Activated naive CD4-positive, alpha-beta T cell treated with anti-CD3 and anti-CD28 coated beads, Interleukin-2, amount 50 U/mL, for 72 hours (primary cell): Measurements from ENCODE around the gene INSC. TPM values are rescaled to one million over a fixed set of nuclear protein-coding genes. Genes with fewer than 3 reads are reported as not detected.

Source experiments
- ATAC-seq, 2 donors: fragments of 150-1000 bp; cut with Tn5 transposase; 2 replicates each; pipeline ENCODE4 v1.10.0; 2021; ENCODE audit warnings: mild to moderate bottlenecking in 2 of 2, moderate library complexity in 2 of 2
- DNase-seq, 2 donors: peaks; one replicate each; pipeline ENCODE4 v3.0.0; 2021 to 2022; ENCODE audit warnings: low spot score in 2 of 2
- H3K27ac Mint-ChIP-seq, 2 donors: one replicate each; pipeline ENCODE4 v1.8.0; 2022; ENCODE audit warnings: mild to moderate bottlenecking in 2 of 2, mixed read lengths in 2 of 2
- H3K36me3 Mint-ChIP-seq, 2 donors: one replicate each; pipeline ENCODE4 v1.8.0; 2022; ENCODE audit warnings: mixed read lengths in 2 of 2
- H3K9me3 Mint-ChIP-seq, 2 donors: one replicate each; pipeline ENCODE4 v1.8.0; 2022; ENCODE audit warnings: mixed read lengths in 2 of 2
- total RNA-seq, 2 donors: library from RNA; stranded (reverse); gene quantifications; one replicate each; pipeline ENCODE4 v1.2.3, GENCODE V29; 2022

Gene INSC
- total RNA-seq, 2 donors from 2014 or later = 0.36 to 1.4 TPM

DNA sequence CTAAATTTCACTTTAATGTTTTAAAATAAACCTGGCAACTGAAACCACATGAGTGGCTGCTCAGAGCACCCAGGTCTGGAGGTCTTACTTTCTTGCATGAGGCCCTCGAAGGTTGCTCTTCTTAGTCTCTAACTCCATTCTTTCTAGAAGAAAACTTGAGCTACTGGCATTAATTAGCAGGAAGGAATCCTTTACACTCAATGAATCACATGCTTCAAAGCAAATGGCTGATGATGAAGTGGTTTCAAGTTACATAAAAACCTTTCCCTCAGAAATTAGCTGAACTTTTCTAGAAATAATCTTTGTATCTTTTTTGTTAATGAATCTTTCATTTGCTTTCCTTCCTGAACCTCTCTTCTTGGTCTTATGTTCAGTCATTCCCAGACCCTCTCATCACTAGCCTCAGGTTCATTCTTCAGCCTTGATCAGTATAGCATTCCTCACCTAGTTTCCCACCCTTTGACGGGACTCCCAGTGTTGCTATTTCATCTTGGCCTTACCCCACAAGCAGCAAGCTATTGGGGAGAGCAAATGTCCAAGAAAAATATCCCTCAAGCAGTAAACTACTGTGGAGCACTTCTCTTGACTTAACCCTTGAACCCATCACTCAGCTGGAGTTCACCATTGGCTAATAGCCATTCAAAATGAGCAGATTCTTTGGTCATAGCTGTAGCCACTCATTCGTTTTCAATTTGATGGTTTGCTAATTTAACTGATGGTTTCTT lies 75.1 kb downstream of the INSC start:
- Mint-ChIP-seq H3K9me3 (no peaks in the 10 kb centered on the region), H3K36me3 (no peaks in the 10 kb centered on the region), H3K27ac (no peak overlapping the region)
- DNase-seq = no peak
- ATAC-seq = no peak

DNA sequence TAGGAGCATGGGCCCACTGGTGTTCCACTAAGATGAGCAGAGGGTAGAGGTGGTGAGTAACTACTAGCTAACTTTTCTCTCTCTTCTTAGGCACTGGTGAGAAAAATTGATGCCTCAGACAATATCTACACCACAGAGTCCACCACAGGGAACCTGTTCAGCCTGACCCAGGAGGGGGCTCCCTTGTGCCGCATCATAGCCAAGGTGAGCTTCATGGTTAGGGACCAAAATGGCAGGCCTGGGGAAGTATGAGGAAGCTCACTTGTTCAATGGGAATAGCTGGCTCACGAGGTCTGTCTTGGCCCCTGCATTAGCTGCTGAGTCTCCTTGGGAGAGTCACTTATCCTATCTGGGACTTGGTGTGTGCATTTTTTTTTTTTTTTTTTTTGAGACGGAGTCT lies 75.9 kb downstream of the INSC start:
- DNase-seq (no peak), ATAC-seq (no peak)
- no peaks in the 10 kb centered on the region for H3K36me3 Mint-ChIP-seq
- no peaks in the 10 kb centered on the region for H3K9me3 Mint-ChIP-seq
- no peak overlapping the region for H3K27ac Mint-ChIP-seq

DNA sequence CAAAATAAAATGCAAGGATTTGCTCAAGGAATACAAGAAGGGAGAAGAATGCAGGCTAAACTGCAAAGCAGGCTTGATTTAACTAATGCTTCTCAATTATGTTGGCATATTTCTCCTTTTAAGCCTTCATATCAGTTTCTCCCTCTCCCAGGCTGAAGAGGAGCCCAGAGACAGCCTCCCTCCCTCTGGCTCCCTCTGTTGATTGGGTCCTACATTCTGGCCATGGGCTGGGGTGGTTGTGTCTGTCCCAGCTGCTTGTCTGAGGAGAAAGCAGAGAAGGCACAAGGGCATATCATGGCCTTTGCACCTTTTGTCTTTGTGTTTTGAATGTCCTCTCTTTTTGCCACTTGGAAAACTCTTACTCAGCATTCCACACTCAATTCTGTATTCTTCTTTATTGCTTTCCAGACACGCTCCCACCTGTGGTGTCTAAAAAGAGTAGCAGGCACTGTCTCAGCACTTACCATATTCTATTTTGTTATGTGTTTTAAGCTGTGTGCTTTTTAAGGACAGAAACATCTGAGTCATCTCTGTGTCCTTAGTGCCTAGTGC lies 77.4 kb downstream of the INSC start:
- DNase-seq (no peak), ATAC-seq (no peak)
- no peaks in the 10 kb centered on the region for H3K36me3 Mint-ChIP-seq
- H3K9me3 Mint-ChIP-seq = no peaks in the 10 kb centered on the region
- H3K27ac Mint-ChIP-seq = no peak overlapping the region

DNA sequence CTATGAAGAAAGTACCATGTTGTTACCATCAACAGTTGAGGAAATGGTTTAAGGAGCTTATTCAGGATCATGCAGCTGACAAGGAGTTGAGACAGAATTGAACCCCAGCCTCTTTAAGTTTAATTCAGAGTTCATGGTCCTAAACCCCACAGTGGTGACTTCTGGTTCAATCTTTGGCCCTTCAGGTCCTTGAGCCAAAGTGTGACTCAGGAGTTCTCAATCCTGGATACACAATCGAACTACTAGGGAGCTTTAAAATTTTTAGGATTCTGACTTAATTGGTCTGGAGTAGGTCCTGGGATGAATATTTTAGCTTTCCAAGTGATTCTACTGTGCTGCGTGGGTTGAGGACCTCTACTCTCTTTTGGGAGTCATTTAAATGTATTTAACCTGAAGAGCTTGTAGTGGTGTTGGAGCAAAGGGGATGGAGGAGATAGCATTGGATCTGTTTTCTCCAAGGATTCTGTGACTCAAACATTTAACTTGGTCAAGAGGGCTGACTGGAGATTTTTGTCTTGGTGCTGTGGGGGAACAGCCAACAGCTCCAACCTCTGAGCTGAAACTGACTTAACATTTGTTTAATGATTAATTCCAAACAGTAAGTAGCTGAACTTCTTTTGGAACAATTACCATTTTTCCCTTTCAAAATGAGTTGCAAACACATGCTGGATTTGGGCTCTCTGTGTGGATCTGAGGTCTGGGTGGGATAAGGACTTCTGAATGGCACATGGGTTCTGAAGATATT lies 80.1 kb downstream of the INSC start:
- no peaks in the 10 kb centered on the region for H3K36me3 Mint-ChIP-seq
- H3K27ac Mint-ChIP-seq = no peak overlapping the region
- no peaks in the 10 kb centered on the region for H3K9me3 Mint-ChIP-seq
- no peak for DNase-seq
- no peak for ATAC-seq

DNA sequence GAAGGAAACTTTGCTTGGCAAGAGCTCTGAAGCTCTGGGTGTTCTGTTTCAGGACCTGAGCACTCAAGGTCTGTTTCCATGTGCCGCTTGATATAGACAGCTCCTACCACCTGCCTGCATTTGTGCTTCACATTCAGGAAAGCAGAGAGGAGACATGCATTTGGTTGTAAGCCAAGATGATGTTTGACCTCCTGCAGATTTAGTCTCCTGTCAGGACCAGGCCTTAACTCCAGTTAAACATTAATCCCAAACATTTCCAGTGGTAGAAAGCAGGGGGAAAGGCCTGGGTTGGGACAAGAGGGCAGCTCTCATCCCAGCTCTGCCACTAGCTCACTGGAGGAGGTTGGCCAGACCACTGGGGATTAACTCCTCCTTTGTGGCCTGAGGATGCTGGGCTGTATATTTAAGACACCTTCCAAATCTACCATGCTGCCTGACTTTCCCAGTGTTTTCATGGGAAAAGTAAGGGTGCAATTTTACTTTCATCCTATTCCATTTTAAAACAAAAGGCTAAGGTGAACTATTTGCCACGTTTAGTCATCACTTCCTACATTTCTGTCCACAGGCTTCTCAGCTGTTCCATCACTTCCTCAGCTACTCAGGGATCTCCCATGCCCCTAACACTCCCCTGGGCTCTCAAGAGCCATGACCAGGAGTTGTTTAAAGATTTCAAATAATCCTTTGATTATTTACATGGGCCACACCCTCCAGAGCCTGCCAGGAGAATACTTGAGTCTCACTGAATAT lies 80.9 kb downstream of the INSC start:
- Mint-ChIP-seq H3K9me3 (no peaks in the 10 kb centered on the region), H3K27ac (peak overlapping the region in 1 of 2 donors; percentile 53), H3K36me3 (no peaks in the 10 kb centered on the region)
- ATAC-seq = no peak
- no peak for DNase-seq

DNA sequence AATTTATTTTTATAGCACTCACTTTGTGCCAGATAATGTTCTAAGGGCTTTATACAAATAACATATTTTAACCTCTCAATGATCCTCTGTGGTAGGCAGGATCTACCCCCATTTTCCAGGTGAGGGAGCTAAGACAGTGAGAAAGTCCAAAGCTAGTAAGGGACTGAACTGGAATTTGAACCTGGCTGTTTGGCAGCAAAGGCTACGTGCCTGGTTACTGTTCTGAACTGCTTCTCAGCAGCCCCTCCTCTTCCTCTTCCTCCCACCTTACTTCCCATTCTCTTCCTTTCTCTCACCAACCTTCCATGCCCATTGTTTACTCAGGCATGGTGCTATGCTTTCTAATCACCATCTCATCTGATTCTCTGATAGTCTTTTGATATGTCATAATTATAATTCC lies 82.0 kb downstream of the INSC start:
- ATAC-seq (no peak), DNase-seq (no peak)
- no peak overlapping the region for H3K27ac Mint-ChIP-seq
- H3K9me3 Mint-ChIP-seq = no peaks in the 10 kb centered on the region
- no peaks in the 10 kb centered on the region for H3K36me3 Mint-ChIP-seq

DNA sequence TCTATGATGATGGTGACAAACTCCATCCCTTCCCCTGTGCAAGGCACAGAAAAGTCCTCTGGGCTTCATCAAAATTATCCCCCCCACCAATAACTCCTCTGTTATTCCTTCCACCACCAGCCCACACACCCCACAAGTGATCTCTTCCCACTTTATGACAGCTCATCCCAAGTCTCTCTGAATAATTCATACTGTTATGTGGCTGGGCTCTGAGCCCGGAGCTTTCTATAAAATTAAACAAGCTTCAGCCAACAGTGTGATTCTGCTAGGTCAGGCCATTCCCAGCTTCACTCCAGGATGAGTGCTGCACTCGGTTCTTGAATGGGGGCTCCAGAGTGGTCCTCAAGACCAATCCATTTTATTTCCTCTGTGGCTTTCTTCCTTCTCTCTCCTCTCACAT lies 83.0 kb downstream of the INSC start:
- H3K9me3 Mint-ChIP-seq = no peaks in the 10 kb centered on the region
- DNase-seq (no peak), ATAC-seq (no peak)
- H3K36me3 Mint-ChIP-seq = no peaks in the 10 kb centered on the region
- no peak overlapping the region for H3K27ac Mint-ChIP-seq

DNA sequence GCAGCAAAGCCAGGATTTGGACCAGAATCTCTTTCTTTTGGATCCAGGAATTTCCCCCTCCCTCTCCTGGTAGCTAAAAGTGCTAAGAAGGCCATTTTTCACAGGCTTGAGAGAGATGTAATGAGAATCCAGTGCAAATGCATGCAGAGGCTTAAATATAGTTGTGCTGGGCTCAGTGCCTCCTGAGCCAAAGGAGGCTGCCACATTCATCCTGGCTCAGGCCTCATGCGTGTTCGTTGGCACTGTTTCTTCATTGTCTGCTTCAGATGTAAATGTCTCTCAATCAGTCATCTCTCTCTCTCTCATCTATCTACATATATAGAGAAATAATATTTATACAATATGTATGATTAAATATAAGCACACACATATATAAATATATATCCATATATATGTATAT lies 83.6 kb downstream of the INSC start:
- no peak overlapping the region for H3K27ac Mint-ChIP-seq
- H3K9me3 Mint-ChIP-seq = no peaks in the 10 kb centered on the region
- no peaks in the 10 kb centered on the region for H3K36me3 Mint-ChIP-seq
- ATAC-seq (no peak), DNase-seq (no peak)

DNA sequence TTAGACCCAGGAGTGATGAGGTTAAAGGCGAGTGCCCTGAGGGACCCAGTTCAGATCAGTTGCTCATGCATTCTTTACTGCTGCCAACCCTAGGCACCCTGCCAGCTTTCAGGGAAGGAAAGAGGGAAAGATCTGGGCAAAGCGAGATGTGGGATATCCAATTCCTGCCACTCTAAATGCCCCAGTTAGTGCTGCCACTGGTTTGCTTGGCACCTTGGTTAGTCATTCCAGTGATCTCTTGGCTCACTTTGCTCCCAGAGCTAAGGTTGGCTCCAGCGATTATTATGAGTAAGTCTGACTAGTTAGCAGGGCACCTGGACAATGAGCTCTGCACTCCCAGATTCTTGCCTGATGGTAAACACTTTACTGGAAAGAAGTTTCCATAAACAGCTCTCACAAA lies 85.0 kb downstream of the INSC start:
- no peak for ATAC-seq
- Mint-ChIP-seq H3K36me3 (no peaks in the 10 kb centered on the region), H3K9me3 (no peaks in the 10 kb centered on the region)

DNA sequence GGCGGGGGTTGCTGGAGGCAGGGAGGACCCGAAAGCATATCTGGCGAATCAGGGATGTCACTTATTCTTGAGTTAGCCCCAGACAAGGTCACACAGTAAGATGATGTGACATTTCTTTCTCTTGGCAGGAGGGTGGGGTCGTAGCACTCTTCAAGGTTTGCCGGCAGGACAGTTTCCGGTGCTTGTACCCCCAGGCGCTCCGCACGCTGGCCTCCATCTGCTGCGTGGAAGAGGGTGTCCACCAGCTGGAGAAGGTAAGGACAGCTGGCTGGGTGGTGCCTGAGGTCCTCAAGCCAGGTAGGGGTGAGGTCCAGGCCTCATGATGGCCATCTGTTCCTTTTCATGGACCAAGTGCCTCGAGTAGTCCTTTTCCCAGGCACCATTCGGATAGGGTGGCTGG lies 86.0 kb downstream of the INSC start:
- no peaks in the 10 kb centered on the region for H3K9me3 Mint-ChIP-seq
- ATAC-seq (no peak), DNase-seq (no peak)
- no peaks in the 10 kb centered on the region for H3K36me3 Mint-ChIP-seq
- peak overlapping the region in 1 of 2 donors; percentile 68 for H3K27ac Mint-ChIP-seq

More for the DNA sequence above, 85.0 kb downstream of the INSC start:
- no peak for DNase-seq
- no peak overlapping the region for H3K27ac Mint-ChIP-seq

DNA sequence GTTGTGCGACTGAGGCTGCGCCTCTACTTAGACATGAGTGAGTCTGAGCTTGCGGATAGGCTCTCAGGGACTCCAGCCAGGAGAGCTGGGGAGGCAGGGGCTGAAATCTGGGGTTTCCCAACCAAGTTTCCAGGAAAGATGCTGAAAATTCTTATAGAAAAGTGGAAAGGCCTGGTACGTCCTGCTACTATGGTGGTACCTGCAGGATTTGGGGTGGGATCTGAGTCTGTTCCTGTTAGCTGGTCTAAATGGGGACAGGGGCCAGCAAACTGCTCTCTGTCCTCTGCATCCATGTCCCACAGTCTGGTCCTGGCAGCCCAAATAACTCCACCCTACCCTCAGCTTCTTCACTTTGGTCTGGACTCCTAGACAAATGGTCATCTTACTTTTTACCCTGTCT lies 86.9 kb downstream of the INSC start:
- DNase-seq (no peak), ATAC-seq (no peak)
- no peaks in the 10 kb centered on the region for H3K36me3 Mint-ChIP-seq
- no peak overlapping the region for H3K27ac Mint-ChIP-seq
- no peaks in the 10 kb centered on the region for H3K9me3 Mint-ChIP-seq

DNA sequence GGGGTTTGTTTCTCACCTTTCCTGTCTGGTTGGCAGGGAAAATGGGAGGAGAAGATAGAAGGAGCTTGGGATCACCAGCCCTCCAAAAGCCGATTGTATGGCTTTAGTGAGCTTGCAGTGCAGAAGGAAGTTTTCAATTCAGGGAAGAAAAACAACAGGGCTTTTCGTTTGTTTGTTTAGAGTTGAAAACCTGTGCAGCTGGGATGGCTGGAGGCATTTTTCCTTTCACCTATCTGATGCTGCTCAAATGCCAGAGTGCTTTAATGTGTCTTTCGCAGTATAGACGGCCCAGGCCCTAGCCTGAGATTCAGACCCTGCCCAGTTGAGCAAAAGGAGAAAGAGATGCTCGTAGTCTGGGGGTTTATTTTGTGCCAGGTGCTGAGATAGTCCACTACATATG lies 87.9 kb downstream of the INSC start:
- no peaks in the 10 kb centered on the region for H3K36me3 Mint-ChIP-seq
- DNase-seq = no peak
- no peaks in the 10 kb centered on the region for H3K9me3 Mint-ChIP-seq
- no peak overlapping the region for H3K27ac Mint-ChIP-seq
- no peak for ATAC-seq

DNA sequence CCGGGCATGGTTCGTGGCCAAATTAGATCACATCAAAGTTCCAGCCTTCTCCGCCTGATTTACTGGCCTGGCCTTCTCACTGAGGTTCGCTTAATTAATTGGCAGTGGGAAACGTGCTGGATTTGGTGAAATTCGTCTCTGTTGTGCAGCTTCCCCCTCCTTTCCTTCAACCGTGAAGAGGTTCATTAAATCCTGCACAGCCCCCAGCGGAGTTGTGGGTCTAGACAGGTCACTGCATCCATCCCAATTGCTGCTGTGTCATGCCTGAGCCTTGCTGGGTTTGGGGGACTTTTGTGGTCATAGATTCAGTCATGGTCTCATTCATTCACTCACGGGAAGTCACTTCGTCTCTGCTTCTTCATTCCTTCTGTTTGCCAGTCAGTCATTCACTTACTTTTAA lies 90.0 kb downstream of the INSC start:
- ATAC-seq (no peak), DNase-seq (no peak)
- Mint-ChIP-seq H3K27ac (no peak overlapping the region), H3K9me3 (no peaks in the 10 kb centered on the region), H3K36me3 (no peaks in the 10 kb centered on the region)

DNA sequence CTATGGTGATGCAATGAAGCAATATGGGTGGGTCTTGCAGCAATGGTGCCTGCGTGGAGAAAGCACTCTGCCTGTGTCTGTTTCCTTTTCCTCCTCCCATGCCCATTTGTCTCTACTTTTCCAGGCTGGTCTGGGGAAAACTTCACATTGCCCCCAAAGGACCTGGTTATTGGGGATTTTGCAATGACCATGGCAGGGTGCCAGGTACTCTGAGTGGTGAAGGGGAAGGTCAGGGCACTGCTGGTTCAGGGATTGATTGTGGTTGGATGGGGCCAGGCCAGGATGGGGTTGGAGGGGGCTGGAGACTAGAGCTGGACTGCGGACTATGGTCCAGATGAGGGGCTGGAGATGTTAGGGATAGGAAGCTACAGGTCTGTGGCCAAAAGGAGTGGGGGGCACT lies 92.1 kb downstream of the INSC start:
- ATAC-seq = no peak
- Mint-ChIP-seq H3K27ac (no peak overlapping the region), H3K9me3 (no peaks in the 10 kb centered on the region), H3K36me3 (no peaks in the 10 kb centered on the region)
- DNase-seq = no peak

DNA sequence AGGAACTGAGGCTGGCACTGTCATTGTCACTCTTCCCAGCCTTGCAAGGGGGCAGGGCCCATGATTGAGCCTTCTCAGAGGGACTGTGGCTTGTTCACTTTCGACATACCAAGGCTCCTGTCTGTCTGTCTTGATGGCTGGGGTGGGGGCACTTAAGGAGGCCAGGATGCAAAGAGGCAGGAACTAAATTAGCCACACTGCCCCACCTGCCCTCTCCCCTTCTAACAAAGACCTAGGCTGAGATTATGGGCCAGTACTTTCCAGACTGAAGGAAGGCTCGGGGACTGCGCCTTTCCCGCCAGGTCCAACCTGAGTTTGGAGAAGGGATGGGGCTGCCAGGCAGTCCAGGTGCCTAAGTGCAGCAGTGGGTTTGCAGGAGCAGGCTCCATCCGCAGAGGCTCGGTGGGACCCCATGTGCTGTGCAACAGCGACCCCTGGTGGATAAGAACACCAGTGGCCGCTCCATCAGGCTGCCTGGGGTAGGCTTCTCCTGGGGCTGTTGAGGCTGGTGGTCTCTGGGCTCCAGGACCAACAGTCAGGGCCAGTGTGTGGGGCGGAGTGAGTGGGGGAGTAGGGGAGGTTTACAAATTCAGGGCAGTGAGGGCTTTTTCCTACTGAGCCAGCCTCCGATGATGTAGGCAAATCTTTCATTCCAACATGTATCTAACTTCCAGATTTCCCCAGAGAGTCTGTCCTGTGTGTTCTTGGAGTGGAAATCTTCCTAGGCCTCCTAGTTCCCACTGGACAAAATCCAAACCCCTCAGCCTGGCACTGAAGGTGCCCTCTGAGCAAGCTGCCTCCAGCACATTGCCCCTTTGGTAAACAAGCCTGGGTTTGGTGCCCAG lies 93.9 kb downstream of the INSC start:
- ATAC-seq (peak; percentile 90 to 96), DNase-seq (peak; percentile 67 to 84)
- Mint-ChIP-seq H3K36me3 (no peaks in the 10 kb centered on the region), H3K27ac (no peak overlapping the region), H3K9me3 (no peaks in the 10 kb centered on the region)

DNA sequence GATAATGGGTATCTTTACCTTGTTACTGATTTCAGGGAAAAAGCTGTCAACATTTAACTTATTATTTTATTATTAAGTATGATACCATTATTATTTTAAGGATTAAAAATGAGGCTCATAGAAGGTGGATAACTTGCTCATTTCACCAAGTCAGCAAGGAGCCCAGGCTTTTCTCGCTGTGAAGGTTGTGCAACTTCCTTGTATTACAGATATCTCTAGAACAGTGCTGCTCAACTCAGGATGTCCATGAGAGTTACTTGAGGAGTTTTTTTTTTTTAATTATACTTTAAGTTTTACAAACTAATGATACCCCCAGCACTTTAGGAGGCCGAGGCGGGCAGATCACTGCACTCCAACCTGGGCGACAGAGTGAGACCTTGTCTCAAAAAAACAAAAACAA lies 98.2 kb downstream of the INSC start:
- Mint-ChIP-seq H3K27ac (no peak overlapping the region), H3K9me3 (no peaks in the 10 kb centered on the region), H3K36me3 (no peaks in the 10 kb centered on the region)
- ATAC-seq = no peak
- DNase-seq = no peak
